Rectal smooth muscle tissue (tissue), 1 donor: ENCODE data around the gene SEC14L3.

ENCODE experiments used
- H3K27ac ChIP-seq: one replicate; pipeline ENCODE4 v1.7.0; 2013; ENCODE audit warnings: low read depth, low read length, inconsistent platforms
- H3K27me3 ChIP-seq: one replicate; pipeline ENCODE4 v1.7.0; 2013; ENCODE audit warnings: low read length; ENCODE audit not compliant: control insufficient read depth, insufficient read depth
- H3K36me3 ChIP-seq: one replicate; pipeline ENCODE4 v1.7.0; 2013; ENCODE audit warnings: low read length; ENCODE audit not compliant: control insufficient read depth, insufficient read depth
- H3K4me1 ChIP-seq: one replicate; pipeline ENCODE4 v1.7.0; 2013; ENCODE audit warnings: low read length; ENCODE audit not compliant: control insufficient read depth, insufficient read depth
- H3K4me3 ChIP-seq: one replicate; pipeline ENCODE4 v1.7.0; 2013; ENCODE audit warnings: low read length
- H3K9ac ChIP-seq: one replicate; pipeline ENCODE4 v1.7.0; 2013; ENCODE audit warnings: low read length

The SEC14L3 gene

GRCh38 chr22:30423959-30424533 is 47.8 kb downstream of the SEC14L3 start:
- Histone ChIP-seq H3K27me3 (no peaks in the 10 kb centered on the region), H3K4me3 (peak overlapping the region; percentile 82), H3K36me3 (no peaks in the 10 kb centered on the region), H3K27ac (peak overlapping the region; percentile 95), H3K4me1 (peaks cover 16% of the 10 kb centered on the region), H3K9ac (peak overlapping the region; percentile 85)

DNA sequence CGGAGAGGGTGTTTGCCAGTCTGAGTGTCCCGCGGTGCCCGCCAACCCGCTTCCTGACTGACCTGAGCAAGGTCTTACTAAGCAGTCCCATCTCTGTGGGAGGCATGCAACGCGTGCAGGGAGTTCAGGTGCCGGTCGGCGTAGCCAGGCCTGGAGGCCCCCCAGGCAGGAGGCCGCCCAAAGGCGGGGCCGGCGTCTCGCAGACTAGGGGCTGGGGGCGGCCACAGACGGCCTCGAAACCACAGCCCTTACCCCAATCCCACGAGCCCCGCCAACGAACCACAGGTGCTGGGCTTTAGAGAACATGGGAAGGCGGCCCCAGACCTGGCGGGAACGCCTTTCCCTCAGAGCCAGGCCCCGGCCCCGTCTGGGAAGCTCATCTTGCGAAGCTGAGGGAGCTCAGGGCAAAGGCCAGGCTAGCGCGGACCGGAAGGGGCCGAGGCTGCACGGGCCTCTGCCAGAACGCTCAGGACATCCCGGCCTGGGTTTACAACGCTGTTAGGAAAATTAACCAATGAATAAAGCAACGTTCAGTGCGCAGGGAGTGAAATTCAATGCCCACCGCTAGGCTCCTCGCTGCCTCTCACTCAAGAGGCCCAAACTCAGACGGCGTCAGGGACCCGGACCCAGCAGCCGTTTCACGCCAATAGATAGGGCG is 48.4 kb downstream of the SEC14L3 start:
- Histone ChIP-seq H3K4me1 (peaks cover 16% of the 10 kb centered on the region), H3K4me3 (peak overlapping the region; percentile 82)

DNA sequence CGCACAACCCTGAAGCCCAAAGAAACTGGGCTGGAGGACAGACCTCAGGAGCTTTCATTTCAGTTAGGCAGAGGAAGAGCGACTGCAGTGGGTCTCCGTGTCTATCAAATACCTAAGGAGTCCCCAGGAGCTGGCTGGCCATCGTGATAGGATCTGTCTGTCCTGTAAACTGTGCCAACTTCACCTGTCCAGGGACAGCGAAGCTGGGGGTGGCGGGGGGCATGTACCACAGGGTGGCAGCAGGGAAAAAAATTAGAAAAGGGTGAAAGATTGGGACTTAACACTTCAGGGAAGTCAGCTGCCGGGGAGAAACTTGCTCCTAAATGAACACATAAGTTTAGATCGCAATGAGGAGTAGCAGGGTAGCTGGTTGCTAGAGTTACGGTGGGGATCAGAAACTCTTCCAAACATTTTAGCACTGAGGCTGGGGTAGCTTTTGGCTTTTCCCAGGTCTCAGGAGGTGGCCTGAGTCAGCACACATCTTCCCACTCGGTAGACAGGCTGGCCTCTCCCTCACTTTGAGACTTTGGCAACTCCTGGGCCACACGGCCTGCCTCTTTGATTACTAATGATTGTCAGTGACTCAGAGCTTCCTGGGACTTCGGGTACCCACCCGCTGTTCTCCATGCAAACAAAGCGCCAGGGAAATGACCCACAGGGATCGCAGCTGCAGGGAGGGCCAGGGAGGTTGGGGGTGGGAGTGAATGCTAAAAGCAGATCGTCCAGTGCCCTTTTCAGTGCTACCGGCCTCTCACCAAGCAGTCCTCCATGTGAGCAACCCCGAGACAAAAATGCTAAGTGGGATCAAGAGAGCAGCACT is 49.1 kb downstream of the SEC14L3 start:
- Histone ChIP-seq H3K9ac (peak overlapping the region; percentile 85), H3K36me3 (no peaks in the 10 kb centered on the region), H3K27ac (peak overlapping the region; percentile 95)

More for the DNA sequence above, 48.4 kb downstream of the SEC14L3 start:
- H3K9ac ChIP-seq: peak overlapping the region; percentile 85
- no peaks in the 10 kb centered on the region for H3K36me3 ChIP-seq
- peak overlapping the region; percentile 95 for H3K27ac ChIP-seq
- no peaks in the 10 kb centered on the region for H3K27me3 ChIP-seq

GRCh38 chr22:30421695-30422480 is 49.9 kb downstream of the SEC14L3 start:
- no peaks in the 10 kb centered on the region for H3K36me3 ChIP-seq
- H3K9ac ChIP-seq: no peak overlapping the region
- H3K27ac ChIP-seq: peak overlapping the region; percentile 95
- no peaks in the 10 kb centered on the region for H3K27me3 ChIP-seq
- peaks cover 16% of the 10 kb centered on the region for H3K4me1 ChIP-seq
- H3K4me3 ChIP-seq: no peak overlapping the region

More for the DNA sequence above, 49.1 kb downstream of the SEC14L3 start:
- H3K27me3 ChIP-seq: no peaks in the 10 kb centered on the region
- H3K4me3 ChIP-seq: peak overlapping the region; percentile 82
- H3K4me1 ChIP-seq: peaks cover 16% of the 10 kb centered on the region

- Histone ChIP-seq H3K27me3 (no peaks in the 10 kb centered on the region), H3K27ac (no peak overlapping the region), H3K4me3 (no peak overlapping the region), H3K4me1 (peaks cover 16% of the 10 kb centered on the region), H3K36me3 (peaks cover 10% of the 10 kb centered on the region), H3K9ac (no peak overlapping the region)
Measured at GRCh38 chr22:30420347-30421125, 51.3 kb downstream of the SEC14L3 start.

DNA sequence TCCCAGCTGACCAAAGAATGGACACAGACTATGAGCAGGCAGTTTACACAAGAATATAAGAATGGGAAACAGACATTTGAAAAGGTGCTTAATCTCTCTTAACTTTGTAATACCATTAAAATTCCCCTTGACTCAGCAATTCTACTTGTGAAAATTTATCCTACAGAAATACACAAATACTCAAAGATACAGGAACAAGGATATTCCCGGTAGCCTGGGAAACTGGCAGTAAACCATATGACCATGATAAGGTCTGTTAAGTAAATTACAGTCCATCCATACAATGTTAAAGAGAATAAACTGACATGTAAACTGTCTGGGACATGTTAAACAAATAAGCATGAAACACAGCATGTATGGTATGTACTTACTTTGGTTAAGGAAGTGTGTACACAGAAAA is 55.0 kb downstream of the SEC14L3 start:
- Histone ChIP-seq H3K9ac (no peak overlapping the region), H3K4me1 (no peaks in the 10 kb centered on the region), H3K27ac (no peak overlapping the region), H3K4me3 (no peak overlapping the region), H3K27me3 (no peaks in the 10 kb centered on the region), H3K36me3 (peaks cover 16% of the 10 kb centered on the region)

DNA sequence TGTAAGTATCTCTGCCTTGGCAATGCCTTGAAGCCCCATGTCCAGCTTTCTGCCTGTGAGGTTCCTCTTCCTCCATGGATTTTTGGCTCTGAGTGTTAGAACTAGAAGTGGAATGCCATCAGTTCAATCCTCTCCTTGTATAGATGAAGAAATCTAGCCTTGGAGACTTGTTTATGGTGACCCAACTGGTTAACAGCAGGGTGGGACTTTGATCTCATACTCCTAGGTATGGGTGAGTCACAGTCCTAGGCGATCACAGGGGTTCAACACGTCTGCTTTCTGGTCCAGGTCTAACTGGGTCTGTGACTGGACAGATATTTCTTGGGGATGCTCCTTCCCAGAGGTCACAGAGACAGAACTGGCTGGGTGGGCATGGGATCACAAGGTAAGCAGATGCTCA is 55.4 kb downstream of the SEC14L3 start:
- no peaks in the 10 kb centered on the region for H3K4me1 ChIP-seq
- H3K4me3 ChIP-seq: no peak overlapping the region
- peaks cover 18% of the 10 kb centered on the region for H3K36me3 ChIP-seq
- no peaks in the 10 kb centered on the region for H3K27me3 ChIP-seq
- H3K9ac ChIP-seq: no peak overlapping the region
- H3K27ac ChIP-seq: no peak overlapping the region

GRCh38 chr22:30414525-30415047 is 57.2 kb downstream of the SEC14L3 start:
- Histone ChIP-seq H3K9ac (no peak overlapping the region), H3K27me3 (no peaks in the 10 kb centered on the region), H3K36me3 (peaks cover 18% of the 10 kb centered on the region), H3K4me3 (no peak overlapping the region), H3K27ac (no peak overlapping the region), H3K4me1 (no peaks in the 10 kb centered on the region)

- Histone ChIP-seq H3K9ac (no peak overlapping the region), H3K36me3 (peaks cover 18% of the 10 kb centered on the region), H3K27me3 (no peaks in the 10 kb centered on the region), H3K4me1 (no peaks in the 10 kb centered on the region), H3K27ac (no peak overlapping the region), H3K4me3 (no peak overlapping the region)
Measured at GRCh38 chr22:30413745-30414524, 57.9 kb downstream of the SEC14L3 start.

- H3K4me3 ChIP-seq: no peak overlapping the region
- no peak overlapping the region for H3K9ac ChIP-seq
- H3K27ac ChIP-seq: no peak overlapping the region
- no peaks in the 10 kb centered on the region for H3K4me1 ChIP-seq
- peaks cover 21% of the 10 kb centered on the region for H3K36me3 ChIP-seq
- no peaks in the 10 kb centered on the region for H3K27me3 ChIP-seq
Measured at GRCh38 chr22:30413001-30413400, 58.8 kb downstream of the SEC14L3 start.

DNA sequence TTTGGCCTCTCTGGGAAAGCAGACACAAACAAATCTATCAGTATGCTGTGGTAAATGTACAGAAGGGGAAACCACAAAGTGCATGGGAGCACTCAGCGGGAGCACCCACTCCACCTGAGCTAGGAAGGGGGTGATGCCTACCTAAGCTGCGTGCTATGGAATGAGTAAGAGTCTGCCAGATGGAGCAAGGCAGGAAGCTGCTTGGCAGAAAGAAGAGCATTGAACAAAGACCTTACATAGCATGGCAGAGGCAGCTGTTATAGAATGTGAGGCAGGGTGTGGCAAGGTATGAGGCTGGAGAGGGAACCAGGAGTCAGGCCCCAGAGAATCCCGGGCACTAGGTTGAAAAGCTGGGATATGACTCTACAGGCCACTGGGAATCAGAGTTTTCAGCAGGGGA is 60.0 kb downstream of the SEC14L3 start:
- peaks cover 25% of the 10 kb centered on the region for H3K36me3 ChIP-seq
- no peaks in the 10 kb centered on the region for H3K4me1 ChIP-seq
- no peaks in the 10 kb centered on the region for H3K27me3 ChIP-seq
- H3K27ac ChIP-seq: no peak overlapping the region
- no peak overlapping the region for H3K9ac ChIP-seq
- no peak overlapping the region for H3K4me3 ChIP-seq
